ENCODE measurements around the gene FTCD.

DNA sequence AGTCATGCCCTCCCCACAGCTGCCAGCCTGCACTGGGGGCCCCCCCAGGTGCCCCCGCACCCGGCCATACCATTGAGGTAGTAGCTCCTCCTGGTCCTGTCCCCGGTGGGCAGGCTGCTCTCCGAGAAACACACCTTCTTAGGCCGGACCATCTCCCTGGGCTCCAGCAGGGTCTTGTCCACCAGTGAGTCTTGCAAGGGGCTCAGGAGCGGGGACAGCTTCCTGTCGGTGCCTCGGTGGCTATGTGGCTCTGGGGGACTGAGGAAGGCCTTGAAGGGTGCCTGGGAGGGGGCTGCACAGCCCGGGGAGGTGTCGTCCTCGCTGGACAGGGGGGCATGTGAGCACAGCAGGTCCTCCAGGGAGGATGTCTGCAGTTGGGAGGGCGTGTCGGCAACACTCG, 12.9 kb upstream of the FTCD start:
- TF ChIP-seq EZH2 (IDR thresholded peaks at IDR 0.05; ENCODE audit: borderline replicate concordance, low read depth, low read length) (no peak), POLR3A (IDR thresholded peaks at IDR 0.05; ENCODE audit: borderline replicate concordance, extremely low read depth, insufficient read depth, insufficient read length) (no peak), ZNF23 (CRISPR knock-in tag; IDR thresholded peaks at IDR 0.05) (no peak), EGR1 (conservative IDR thresholded peaks at IDR 0.05) (no peak), RCOR1 (IDR thresholded peaks at IDR 0.05; ENCODE audit: borderline replicate concordance in 1 of 2, low read depth in 2 of 2, low read length in 2 of 2) (no peak), CAMTA2 (CRISPR knock-in tag; conservative IDR thresholded peaks at IDR 0.05) (no peak), NFXL1 (CRISPR knock-in tag; IDR thresholded peaks at IDR 0.05) (no peak), MXI1 (IDR thresholded peaks at IDR 0.05; ENCODE audit: low read depth, low read length) (no peak)
- TF ChIP-seq, protein P1, sequence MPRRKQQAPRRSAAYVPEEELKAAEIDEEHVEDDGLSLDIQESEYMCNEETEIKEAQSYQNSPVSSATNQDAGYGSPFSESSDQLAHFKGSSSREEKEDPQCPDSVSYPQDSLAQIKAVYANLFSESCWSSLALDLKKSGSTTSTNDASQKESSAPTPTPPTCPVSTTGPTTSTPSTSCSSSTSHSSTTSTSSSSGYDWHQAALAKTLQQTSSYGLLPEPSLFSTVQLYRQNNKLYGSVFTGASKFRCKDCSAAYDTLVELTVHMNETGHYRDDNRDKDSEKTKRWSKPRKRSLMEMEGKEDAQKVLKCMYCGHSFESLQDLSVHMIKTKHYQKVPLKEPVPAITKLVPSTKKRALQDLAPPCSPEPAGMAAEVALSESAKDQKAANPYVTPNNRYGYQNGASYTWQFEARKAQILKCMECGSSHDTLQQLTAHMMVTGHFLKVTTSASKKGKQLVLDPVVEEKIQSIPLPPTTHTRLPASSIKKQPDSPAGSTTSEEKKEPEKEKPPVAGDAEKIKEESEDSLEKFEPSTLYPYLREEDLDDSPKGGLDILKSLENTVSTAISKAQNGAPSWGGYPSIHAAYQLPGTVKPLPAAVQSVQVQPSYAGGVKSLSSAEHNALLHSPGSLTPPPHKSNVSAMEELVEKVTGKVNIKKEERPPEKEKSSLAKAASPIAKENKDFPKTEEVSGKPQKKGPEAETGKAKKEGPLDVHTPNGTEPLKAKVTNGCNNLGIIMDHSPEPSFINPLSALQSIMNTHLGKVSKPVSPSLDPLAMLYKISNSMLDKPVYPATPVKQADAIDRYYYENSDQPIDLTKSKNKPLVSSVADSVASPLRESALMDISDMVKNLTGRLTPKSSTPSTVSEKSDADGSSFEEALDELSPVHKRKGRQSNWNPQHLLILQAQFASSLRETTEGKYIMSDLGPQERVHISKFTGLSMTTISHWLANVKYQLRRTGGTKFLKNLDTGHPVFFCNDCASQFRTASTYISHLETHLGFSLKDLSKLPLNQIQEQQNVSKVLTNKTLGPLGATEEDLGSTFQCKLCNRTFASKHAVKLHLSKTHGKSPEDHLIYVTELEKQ (CRISPR knock-in tag; IDR thresholded peaks at IDR 0.05): no peak
- TF ChIP-seq, protein P2, sequence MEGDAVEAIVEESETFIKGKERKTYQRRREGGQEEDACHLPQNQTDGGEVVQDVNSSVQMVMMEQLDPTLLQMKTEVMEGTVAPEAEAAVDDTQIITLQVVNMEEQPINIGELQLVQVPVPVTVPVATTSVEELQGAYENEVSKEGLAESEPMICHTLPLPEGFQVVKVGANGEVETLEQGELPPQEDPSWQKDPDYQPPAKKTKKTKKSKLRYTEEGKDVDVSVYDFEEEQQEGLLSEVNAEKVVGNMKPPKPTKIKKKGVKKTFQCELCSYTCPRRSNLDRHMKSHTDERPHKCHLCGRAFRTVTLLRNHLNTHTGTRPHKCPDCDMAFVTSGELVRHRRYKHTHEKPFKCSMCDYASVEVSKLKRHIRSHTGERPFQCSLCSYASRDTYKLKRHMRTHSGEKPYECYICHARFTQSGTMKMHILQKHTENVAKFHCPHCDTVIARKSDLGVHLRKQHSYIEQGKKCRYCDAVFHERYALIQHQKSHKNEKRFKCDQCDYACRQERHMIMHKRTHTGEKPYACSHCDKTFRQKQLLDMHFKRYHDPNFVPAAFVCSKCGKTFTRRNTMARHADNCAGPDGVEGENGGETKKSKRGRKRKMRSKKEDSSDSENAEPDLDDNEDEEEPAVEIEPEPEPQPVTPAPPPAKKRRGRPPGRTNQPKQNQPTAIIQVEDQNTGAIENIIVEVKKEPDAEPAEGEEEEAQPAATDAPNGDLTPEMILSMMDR (IDR thresholded peaks at IDR 0.05 in 2 of 3, conservative IDR thresholded peaks at IDR 0.05 in 1 of 3; ENCODE audit: insufficient read depth in 2 of 3, low read depth in 1 of 3, low read length in 3 of 3): no peak
